OCI-M1 (cell line): ENCODE data around the gene DNMBP.
"Not testable (repeated sequence)": the region's sequence is repeated elsewhere in the genome, so short reads cannot be mapped to it uniquely, and the experiment has no call there.

ENCODE experiments used
- DNase-seq: peaks from one replicate; lab custom pipeline; 2025; lab: John Stamatoyannopoulos, UW

The DNMBP gene

GRCh38 chr10:99917963-99918825, 91.6 kb downstream of the DNMBP start:
- DNase-seq = peak; percentile 25

- no peak for DNase-seq
These were observed 93.0 kb downstream of the DNMBP start for GRCh38 chr10:99916776-99917175.

DNA sequence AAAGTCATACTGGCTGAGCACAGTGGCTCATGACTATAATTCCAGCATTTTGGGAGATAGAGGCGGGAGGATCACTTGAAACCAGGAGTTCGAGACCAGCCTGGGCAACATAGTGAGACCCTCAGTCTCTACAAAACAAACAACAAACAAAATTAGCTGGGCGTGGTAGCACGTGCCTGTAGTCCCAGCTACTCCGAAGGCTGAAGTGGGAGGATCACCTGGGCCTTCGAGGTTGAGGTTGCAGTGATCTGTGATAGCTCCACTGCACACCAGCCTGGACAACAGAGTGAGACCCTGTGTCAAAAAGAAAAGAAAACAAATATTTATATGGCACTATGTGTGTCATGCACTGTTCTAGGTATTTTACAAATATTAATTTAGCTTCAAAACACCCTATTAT, 94.3 kb downstream of the DNMBP start:
- DNase-seq = no peak

DNA sequence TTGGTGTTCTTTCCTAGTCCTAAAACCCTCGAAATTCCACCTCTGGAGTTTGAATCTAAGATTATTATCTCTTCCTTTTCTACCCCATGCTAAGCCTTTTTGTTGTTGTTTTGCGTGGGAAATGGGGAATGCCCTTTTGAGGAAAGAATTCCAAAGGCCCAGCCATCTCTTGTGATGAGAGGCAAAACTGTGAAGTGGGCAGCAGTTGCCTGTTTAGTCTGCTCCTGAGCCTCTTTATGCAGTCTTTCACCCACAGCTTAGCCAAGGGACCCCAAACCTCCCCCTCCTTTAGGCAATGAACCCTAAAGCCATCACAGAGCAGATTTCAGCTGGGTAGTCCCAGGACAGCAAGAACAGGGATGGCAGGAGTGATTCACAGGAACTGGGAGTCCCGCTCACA, 95.5 kb downstream of the DNMBP start:
- no peak for DNase-seq

- DNase-seq = no peak
These were observed 95.9 kb downstream of the DNMBP start for GRCh38 chr10:99913831-99914235.

DNA sequence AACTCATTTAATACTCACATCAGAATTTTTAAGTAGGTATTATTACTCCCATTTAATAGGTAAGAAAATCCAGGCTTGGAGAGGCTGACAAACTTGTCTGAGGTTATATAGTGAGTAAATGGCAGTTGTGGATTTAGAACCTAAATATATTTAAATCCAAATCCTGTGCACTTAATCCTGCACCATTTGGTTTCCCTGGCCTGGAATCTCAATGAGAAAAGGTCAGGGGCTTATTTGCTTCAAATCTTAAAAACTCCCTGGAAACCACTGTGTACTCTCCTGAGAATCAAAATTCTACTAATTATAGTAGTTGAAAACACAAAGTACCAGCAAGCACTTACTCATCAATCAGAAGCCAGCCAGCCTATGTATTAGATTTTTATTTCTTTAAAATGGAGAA, 97.7 kb downstream of the DNMBP start:
- no peak for DNase-seq

- peak; percentile 42 for DNase-seq
These were observed 101.2 kb downstream of the DNMBP start for GRCh38 chr10:99908512-99908911.

DNA sequence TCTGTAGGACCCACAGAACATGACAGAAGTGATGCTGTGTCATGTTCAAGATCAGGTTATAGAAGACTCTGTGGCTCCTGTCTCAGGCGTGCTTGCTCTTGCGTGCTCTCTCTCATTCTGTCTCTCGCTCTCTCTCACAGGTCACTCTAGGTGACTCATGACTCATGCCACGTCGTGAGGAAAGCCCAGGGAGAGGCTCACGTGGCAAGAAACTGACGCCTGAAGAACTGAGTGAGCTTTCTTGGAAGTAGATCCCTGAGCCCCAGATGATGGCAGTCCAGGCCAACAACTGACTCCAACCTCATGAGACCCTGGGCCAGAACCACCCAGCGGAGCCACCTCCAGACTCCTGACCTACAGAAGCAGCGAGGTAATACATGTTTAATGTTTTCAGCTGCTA, 103.3 kb downstream of the DNMBP start:
- no peak for DNase-seq

DNA sequence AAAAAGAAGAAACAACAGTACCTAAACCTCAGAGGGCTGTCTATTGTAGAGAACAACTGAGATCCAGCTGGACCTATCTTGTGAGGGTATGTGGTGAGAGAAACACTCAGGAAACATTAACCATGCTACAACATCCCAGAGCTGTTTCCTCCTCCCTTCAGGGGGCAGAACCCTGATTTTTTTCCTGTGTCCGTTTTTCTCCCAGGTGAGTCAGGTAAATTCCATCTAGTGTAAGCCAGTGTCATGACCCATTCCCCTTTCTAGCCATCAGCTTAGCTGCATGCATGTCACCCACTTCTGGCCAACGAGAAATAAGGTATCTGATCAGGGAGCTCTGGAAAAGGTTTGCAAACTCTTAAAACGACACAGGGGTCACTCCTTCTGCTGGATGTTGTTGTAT, 103.8 kb downstream of the DNMBP start:
- no peak for DNase-seq

- DNase-seq = no peak
These were observed 113.9 kb downstream of the DNMBP start for GRCh38 chr10:99895867-99896266.

GRCh38 chr10:99895066-99895465, 114.7 kb downstream of the DNMBP start:
- DNase-seq = not testable (repeated sequence)

DNA sequence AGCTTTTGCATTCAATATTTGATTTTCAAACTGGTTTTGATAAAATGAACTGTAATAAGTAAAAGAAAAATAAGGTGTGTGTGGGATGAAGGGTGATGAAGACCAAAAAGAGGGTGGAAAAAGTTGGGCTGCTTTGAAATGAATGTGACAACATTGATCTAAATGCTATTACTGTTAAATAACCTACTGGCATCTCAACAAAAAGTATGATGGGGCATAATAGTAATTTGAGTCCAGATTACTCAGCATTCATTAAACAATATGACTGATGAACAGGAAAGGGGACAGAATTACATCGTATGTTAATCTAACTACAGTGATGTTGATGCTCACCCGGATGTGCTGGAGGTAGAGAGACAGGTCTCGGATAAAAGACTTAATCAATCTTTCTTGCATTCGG, 115.1 kb downstream of the DNMBP start:
- no peak for DNase-seq

GRCh38 chr10:99888622-99889021, 121.1 kb downstream of the DNMBP start:
- DNase-seq = no peak

GRCh38 chr10:99883523-99883922, 126.2 kb downstream of the DNMBP start:
- DNase-seq = peak; percentile 12

GRCh38 chr10:99881371-99881770, 128.4 kb downstream of the DNMBP start:
- DNase-seq = no peak

DNA sequence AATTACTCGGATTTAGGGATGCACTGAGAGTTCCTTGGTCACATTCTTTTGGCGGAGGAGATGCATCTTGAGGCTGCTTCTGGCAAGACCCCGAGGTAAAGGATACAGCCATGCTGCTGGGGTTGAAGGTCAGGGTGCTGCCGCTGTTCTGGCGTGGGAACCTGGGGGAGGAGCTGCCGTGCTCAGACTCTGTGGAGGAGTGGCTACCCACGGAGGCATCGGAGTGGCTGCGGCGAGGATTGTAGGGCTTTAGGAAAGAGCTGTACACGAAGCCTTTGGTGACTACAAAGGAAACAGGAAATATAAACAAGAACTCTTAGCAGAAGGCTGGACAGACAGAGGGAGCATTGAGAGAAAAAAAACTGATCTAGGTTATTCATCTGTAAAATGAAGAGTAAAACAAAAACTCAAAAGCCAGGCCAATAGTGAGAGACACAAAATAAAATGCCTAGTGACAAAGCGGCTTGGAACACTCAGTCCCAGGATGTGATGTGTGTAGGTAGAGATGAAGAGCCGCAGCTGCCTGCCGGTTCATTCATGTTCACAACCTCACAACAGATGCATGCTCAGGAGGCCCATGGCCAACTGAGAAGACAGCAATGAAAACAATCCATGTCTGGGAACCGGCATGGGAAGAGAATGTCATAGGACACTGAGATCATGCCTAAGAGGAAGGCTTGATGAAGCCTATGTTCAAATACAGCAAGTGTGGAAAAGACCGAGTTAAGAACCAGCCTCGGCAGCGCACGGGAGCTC, 129.5 kb downstream of the DNMBP start:
- no peak for DNase-seq

DNA sequence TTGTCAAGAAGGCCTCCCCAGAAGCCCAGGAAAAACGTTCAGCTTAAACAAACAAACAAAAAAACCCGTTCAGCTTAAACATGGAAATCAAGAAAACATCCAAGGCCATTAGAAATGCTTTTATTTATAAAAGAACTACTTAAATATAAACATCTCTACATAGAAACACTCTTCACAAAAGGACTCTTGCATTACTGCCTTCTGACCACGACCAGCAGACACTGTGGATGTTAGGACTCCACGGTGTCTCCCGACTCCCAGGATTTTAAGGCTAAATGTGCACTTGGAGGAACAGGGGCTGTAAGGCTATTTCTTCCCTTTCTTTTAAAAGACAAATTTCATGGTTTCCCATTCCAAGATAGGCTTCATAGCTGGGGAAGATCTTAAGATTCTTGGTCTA, 134.3 kb downstream of the DNMBP start:
- DNase-seq = no peak

GRCh38 chr10:99874341-99875085, 135.2 kb downstream of the DNMBP start:
- DNase-seq = no peak

GRCh38 chr10:99873846-99874245, 135.9 kb downstream of the DNMBP start:
- DNase-seq = no peak

- no peak for DNase-seq
These were observed 137.2 kb downstream of the DNMBP start for GRCh38 chr10:99872367-99873162.

- DNase-seq = peak; percentile 76
These were observed 139.5 kb downstream of the DNMBP start for GRCh38 chr10:99870123-99870730.
